ENCODE results near the gene GFRAL.
"Not testable (repeated sequence)": the region's sequence is repeated elsewhere in the genome, so short reads cannot be mapped to it uniquely, and the experiment has no call there.

The GFRAL gene

DNA sequence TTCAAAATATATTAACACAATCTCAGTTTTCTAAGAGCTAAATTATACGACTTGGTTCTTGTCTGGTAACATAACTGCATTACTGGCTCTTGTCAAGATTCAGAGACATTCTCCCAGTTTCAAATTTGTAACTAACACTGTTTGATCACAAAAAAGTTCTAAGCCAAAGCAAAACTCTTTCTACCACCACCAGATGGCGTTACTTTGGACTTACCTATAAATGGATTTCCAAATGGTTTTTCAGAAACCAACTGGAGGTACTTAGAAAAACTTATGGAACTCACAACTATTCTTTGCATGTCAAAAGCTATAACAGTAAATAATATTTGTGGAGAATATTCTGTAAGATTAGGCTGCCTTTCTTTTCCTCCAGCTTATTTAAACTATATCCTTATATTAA is 34.2 kb upstream of the GFRAL start:
- no peak overlapping the region for H3K4me3 ChIP-seq (ENCODE audit: low read depth, low read length)
- in situ Hi-C loops (cut with HindIII; ENCODE audit: low sequenced_read_pairs) = loop anchor here (25.0 kb wide), 1 partner anchor 669 kb away; no protein-coding TSS in a partner anchor
- DNase-seq (ENCODE audit: low read depth) = no peak
- TF ChIP-seq CTCF (IDR thresholded peaks at IDR 0.05; ENCODE audit: low read depth, low read length, missing control alignments) = peak; percentile 16

- in situ Hi-C loops (cut with HindIII; ENCODE audit: low sequenced_read_pairs) = loop anchor here (25.0 kb wide), 1 partner anchor 665 kb away; no protein-coding TSS in a partner anchor
- not testable (repeated sequence) for DNase-seq (ENCODE audit: low read depth)
Observed at GRCh38 chr6:55297214-55297613, 30.1 kb upstream of the GFRAL start.

DNA sequence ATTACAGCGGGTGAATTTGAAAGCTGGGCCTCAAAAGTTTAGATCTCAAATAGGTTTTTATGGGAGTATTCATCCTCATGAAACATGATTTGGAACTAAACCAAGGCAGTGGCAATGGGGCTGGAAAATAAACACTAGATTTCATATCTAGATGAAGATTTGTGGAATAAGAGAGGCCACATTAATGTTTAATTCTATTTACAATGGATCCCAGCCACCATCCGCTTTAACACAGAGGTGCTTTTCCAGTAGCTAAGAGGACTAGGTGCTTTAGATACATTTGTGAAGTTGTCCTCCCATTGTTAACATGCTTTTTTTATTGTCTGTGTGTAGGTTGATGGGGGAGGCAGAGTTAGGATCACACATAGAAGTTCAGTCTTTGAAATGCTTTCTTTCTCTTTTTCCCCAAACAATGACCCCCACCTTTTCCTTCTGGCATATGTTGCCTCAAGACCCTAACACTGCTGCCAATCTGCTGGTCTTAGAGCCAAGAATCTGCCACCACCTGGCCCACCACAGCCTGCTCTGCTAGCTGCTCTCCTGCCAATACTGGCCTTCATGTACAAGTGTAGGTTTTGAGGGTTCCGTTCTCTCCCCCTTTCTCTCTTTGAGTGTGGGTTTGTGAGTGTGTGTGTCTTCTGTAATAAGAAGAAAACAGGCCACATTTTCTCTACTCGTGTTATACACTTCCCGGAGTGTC is 27.8 kb upstream of the GFRAL start:
- no peak overlapping the region for H3K4me3 ChIP-seq (ENCODE audit: low read depth, low read length)
- no peak for TF ChIP-seq CTCF (IDR thresholded peaks at IDR 0.05; ENCODE audit: low read depth, low read length, missing control alignments)
- no peak for DNase-seq (ENCODE audit: low read depth)
- in situ Hi-C loops (cut with HindIII; ENCODE audit: low sequenced_read_pairs) = loop anchor here (25.0 kb wide), 1 partner anchor 663 kb away; no protein-coding TSS in a partner anchor

More at GRCh38 chr6:55297214-55297613, 30.1 kb upstream of the GFRAL start:
- H3K4me3 ChIP-seq (ENCODE audit: low read depth, low read length) = not testable (repeated sequence)

- no peak for TF ChIP-seq CTCF (IDR thresholded peaks at IDR 0.05; ENCODE audit: low read depth, low read length, missing control alignments)
- DNase-seq (ENCODE audit: low read depth) = no peak
- in situ Hi-C loops (cut with HindIII; ENCODE audit: low sequenced_read_pairs) = no loop called here
- no peak overlapping the region for H3K4me3 ChIP-seq (ENCODE audit: low read depth, low read length)
Observed at GRCh38 chr6:55304747-55305146, 22.5 kb upstream of the GFRAL start.

GRCh38 chr6:55319961-55320695 is 7.1 kb upstream of the GFRAL start:
- no peak overlapping the region for H3K4me3 ChIP-seq (ENCODE audit: low read depth, low read length)
- TF ChIP-seq CTCF (IDR thresholded peaks at IDR 0.05; ENCODE audit: low read depth, low read length, missing control alignments) = no peak
- DNase-seq (ENCODE audit: low read depth) = no peak

DNA sequence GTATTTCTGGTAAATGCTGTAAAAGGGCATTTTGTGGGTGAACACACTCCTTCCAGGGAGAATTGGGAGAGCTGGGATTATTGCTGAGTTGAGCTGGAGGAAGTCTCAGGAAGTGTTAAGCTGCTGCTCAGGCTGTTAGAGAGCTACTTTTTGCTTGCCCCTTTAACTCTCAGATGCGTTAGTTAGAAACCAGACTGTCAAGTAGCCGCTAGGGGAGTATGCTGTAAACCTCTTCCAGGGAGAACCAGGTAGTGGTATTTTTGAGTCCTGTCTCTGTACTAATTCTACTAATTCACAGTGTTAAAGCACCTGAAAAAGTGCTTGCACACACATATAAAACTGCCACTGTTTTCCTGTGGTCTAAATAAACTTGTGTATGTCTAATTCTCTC is 6.6 kb upstream of the GFRAL start:
- in situ Hi-C loops (cut with HindIII; ENCODE audit: low sequenced_read_pairs) = no loop called here
- no peak overlapping the region for H3K4me3 ChIP-seq (ENCODE audit: low read depth, low read length)
- no peak for TF ChIP-seq CTCF (IDR thresholded peaks at IDR 0.05; ENCODE audit: low read depth, low read length, missing control alignments)
- no peak for DNase-seq (ENCODE audit: low read depth)

More at GRCh38 chr6:55319961-55320695, 7.1 kb upstream of the GFRAL start:
- in situ Hi-C loops (cut with HindIII; ENCODE audit: low sequenced_read_pairs) = no loop called here

DNA sequence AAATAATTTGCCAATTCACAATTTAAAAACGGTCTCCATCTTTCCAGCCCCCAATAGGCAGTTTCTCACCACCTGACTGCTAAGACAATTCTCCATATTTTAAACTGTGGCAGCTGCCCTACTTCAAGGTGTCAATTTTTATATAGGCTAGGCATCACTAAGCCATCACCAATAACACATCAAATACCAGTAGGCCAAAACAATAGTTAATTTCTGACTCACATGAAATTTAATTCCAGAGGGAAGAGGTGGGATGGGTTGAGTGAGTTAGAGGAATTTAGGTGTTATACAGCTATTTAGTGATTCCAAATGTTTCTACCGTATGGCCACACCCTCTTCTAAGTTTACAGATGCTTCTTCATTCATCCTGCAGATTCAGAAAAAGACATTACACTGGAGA is 49.9 kb downstream of the GFRAL start:
- no peak for DNase-seq (ENCODE audit: low read depth)
- no peak for TF ChIP-seq CTCF (IDR thresholded peaks at IDR 0.05; ENCODE audit: low read depth, low read length, missing control alignments)
- in situ Hi-C loops (cut with HindIII; ENCODE audit: low sequenced_read_pairs) = no loop called here
- H3K4me3 ChIP-seq (ENCODE audit: low read depth, low read length) = no peak overlapping the region
